HUES6 (cell line): ENCODE measurements around the gene MDGA2.

ENCODE experiments used
- H3K27ac ChIP-seq: 2 replicates; pipeline ENCODE4 v1.7.0; 2013; ENCODE audit warnings: low read depth, mild to moderate bottlenecking, low read length, inconsistent platforms
- H3K27me3 ChIP-seq: 2 replicates; pipeline ENCODE4 v1.6.1; 2013; ENCODE audit warnings: low read length; ENCODE audit not compliant: control insufficient read depth, insufficient read depth
- H3K36me3 ChIP-seq: 2 replicates; pipeline ENCODE4 v1.6.1; 2013; ENCODE audit warnings: low read length; ENCODE audit not compliant: control insufficient read depth, insufficient read depth
- H3K4me1 ChIP-seq: 2 replicates; pipeline ENCODE4 v1.6.1; 2013; ENCODE audit warnings: low read length; ENCODE audit not compliant: control insufficient read depth, insufficient read depth
- H3K4me3 ChIP-seq: 2 replicates; pipeline ENCODE4 v1.5.1; 2013; ENCODE audit warnings: low read depth, low read length
- H3K9ac ChIP-seq: one replicate; pipeline ENCODE4 v1.6.1; 2013; ENCODE audit warnings: mild to moderate bottlenecking, low read length
- H3K9me3 ChIP-seq: 2 replicates; pipeline ENCODE4 v1.6.1; 2013; ENCODE audit warnings: low read depth, low read length; ENCODE audit not compliant: control insufficient read depth, insufficient read depth

MDGA2 gene

GRCh38 chr14:47154276-47154797, 521.1 kb downstream of the MDGA2 start:
- H3K9ac ChIP-seq: no peak overlapping the region
- no peaks in the 10 kb centered on the region for H3K27me3 ChIP-seq
- no peaks in the 10 kb centered on the region for H3K9me3 ChIP-seq
- H3K36me3 ChIP-seq: no peaks in the 10 kb centered on the region
- H3K4me1 ChIP-seq: no peaks in the 10 kb centered on the region
- no peak overlapping the region for H3K4me3 ChIP-seq
- H3K27ac ChIP-seq: no peak overlapping the region

GRCh38 chr14:47153746-47154145, 521.7 kb downstream of the MDGA2 start:
- Histone ChIP-seq H3K9me3 (no peaks in the 10 kb centered on the region), H3K27ac (no peak overlapping the region), H3K27me3 (no peaks in the 10 kb centered on the region), H3K9ac (no peak overlapping the region), H3K4me1 (no peaks in the 10 kb centered on the region), H3K4me3 (no peak overlapping the region), H3K36me3 (no peaks in the 10 kb centered on the region)

- Histone ChIP-seq H3K4me3 (no peak overlapping the region), H3K36me3 (no peaks in the 10 kb centered on the region), H3K9ac (no peak overlapping the region), H3K27me3 (no peaks in the 10 kb centered on the region), H3K9me3 (no peaks in the 10 kb centered on the region), H3K27ac (no peak overlapping the region), H3K4me1 (no peaks in the 10 kb centered on the region; the same call in 1 of the 2 replicates)
Observed at GRCh38 chr14:47150267-47150666, 525.1 kb downstream of the MDGA2 start.

- no peak overlapping the region for H3K9ac ChIP-seq
- H3K36me3 ChIP-seq: no peaks in the 10 kb centered on the region
- H3K4me3 ChIP-seq: no peak overlapping the region
- no peaks in the 10 kb centered on the region for H3K9me3 ChIP-seq
- H3K4me1 ChIP-seq: no peaks in the 10 kb centered on the region; the same call in 1 of the 2 replicates
- H3K27me3 ChIP-seq: no peaks in the 10 kb centered on the region
- no peak overlapping the region for H3K27ac ChIP-seq
Observed at GRCh38 chr14:47149326-47149725, 526.1 kb downstream of the MDGA2 start.

GRCh38 chr14:47148686-47149085, 526.7 kb downstream of the MDGA2 start:
- H3K4me3 ChIP-seq: no peak overlapping the region
- no peaks in the 10 kb centered on the region; the same call in 1 of the 2 replicates for H3K4me1 ChIP-seq
- no peaks in the 10 kb centered on the region for H3K9me3 ChIP-seq
- H3K27me3 ChIP-seq: no peaks in the 10 kb centered on the region
- no peaks in the 10 kb centered on the region for H3K36me3 ChIP-seq
- H3K9ac ChIP-seq: no peak overlapping the region
- no peak overlapping the region for H3K27ac ChIP-seq

GRCh38 chr14:47120645-47121044, 554.8 kb downstream of the MDGA2 start:
- Histone ChIP-seq H3K27me3 (no peaks in the 10 kb centered on the region), H3K4me3 (no peak overlapping the region), H3K9ac (no peak overlapping the region), H3K27ac (no peak overlapping the region), H3K4me1 (no peaks in the 10 kb centered on the region), H3K36me3 (no peaks in the 10 kb centered on the region), H3K9me3 (peaks cover 22% of the 10 kb centered on the region; the same call in 1 of the 2 replicates)

GRCh38 chr14:47103771-47104170, 571.6 kb downstream of the MDGA2 start:
- Histone ChIP-seq H3K9me3 (no peaks in the 10 kb centered on the region), H3K27ac (peak overlapping the region; percentile 77), H3K4me1 (peaks cover 33% of the 10 kb centered on the region), H3K9ac (peak overlapping the region; percentile 96), H3K36me3 (peaks cover 7% of the 10 kb centered on the region), H3K4me3 (peak overlapping the region; percentile 54), H3K27me3 (no peaks in the 10 kb centered on the region)

- H3K9ac ChIP-seq: peak overlapping the region; percentile 96
Observed at GRCh38 chr14:47102472-47102871, 572.9 kb downstream of the MDGA2 start.

GRCh38 chr14:47085678-47086077, 589.7 kb downstream of the MDGA2 start:
- Histone ChIP-seq H3K9me3 (no peaks in the 10 kb centered on the region), H3K9ac (no peak overlapping the region), H3K4me3 (no peak overlapping the region), H3K27me3 (no peaks in the 10 kb centered on the region), H3K27ac (no peak overlapping the region), H3K4me1 (0 out of 2 replicates have a peak, but pooled peaks cover 2% of the 10 kb centered on the region), H3K36me3 (no peaks in the 10 kb centered on the region)

More at GRCh38 chr14:47102472-47102871, 572.9 kb downstream of the MDGA2 start:
- H3K4me1 ChIP-seq: peaks cover 30% of the 10 kb centered on the region
- H3K36me3 ChIP-seq: peaks cover 4% of the 10 kb centered on the region
- peak overlapping the region; percentile 54 for H3K4me3 ChIP-seq
- no peaks in the 10 kb centered on the region for H3K27me3 ChIP-seq
- H3K27ac ChIP-seq: peak overlapping the region; percentile 77
- H3K9me3 ChIP-seq: no peaks in the 10 kb centered on the region

GRCh38 chr14:47065326-47065725, 610.1 kb downstream of the MDGA2 start:
- H3K9me3 ChIP-seq: no peaks in the 10 kb centered on the region
- H3K4me1 ChIP-seq: peaks cover 11% of the 10 kb centered on the region
- no peak overlapping the region for H3K9ac ChIP-seq
- H3K27ac ChIP-seq: no peak overlapping the region
- H3K4me3 ChIP-seq: no peak overlapping the region
- H3K36me3 ChIP-seq: no peaks in the 10 kb centered on the region
- no peaks in the 10 kb centered on the region for H3K27me3 ChIP-seq

GRCh38 chr14:47060050-47060449, 615.4 kb downstream of the MDGA2 start:
- Histone ChIP-seq H3K27ac (no peak overlapping the region), H3K36me3 (no peaks in the 10 kb centered on the region), H3K9ac (no peak overlapping the region)

More at GRCh38 chr14:47060050-47060449, 615.4 kb downstream of the MDGA2 start:
- H3K9me3 ChIP-seq: no peaks in the 10 kb centered on the region
- H3K4me1 ChIP-seq: peaks cover 3% of the 10 kb centered on the region
- H3K4me3 ChIP-seq: no peak overlapping the region
- H3K27me3 ChIP-seq: no peaks in the 10 kb centered on the region
